Endothelial cell of umbilical vein (primary cell): ENCODE results near the gene AP1G1. TPM values are rescaled to one million over a fixed set of nuclear protein-coding genes. Genes with fewer than 3 reads are reported as not detected.

ENCODE experiments used
- BruUV-seq: library from RNA; stranded (reverse); fragments of 400-500 nt; replicated peaks from 2 replicates; lab custom pipeline; 2021; lab: Mats Ljungman, UMichigan
- CTCF ChIA-PET: fragments of 300-600, 350-600 bp; sonication (Branson Sonifier 250); formaldehyde crosslinking; loops from one replicate; lab custom pipeline; 2021; ENCODE audit warnings: antibody characterized with exemption, inconsistent platforms; lab: Charles Lee
- POLR2A ChIA-PET: fragments of 300-600, 350-600 bp; sonication (Branson Sonifier 250); formaldehyde crosslinking; loops from one replicate; lab custom pipeline; 2021; ENCODE audit warnings: antibody characterized with exemption, inconsistent platforms; lab: Charles Lee
- DNase-seq: peaks from one replicate; pipeline ENCODE4 v3.0.0-alpha.2; 2011; ENCODE audit warnings: low read depth, low spot score
- FAIRE-seq: peaks from 2 replicates; lab custom pipeline; 2011; peaks lifted over from hg19 to GRCh38; lab: Jason Lieb, UNC
- H2AFZ ChIP-seq: 2 replicates; pipeline ENCODE4 v1.6.0; 2012; ENCODE audit warnings: low read depth, low read length, control low read depth, inconsistent platforms
- H3K27ac ChIP-seq: 2 replicates; pipeline ENCODE4 v1.5.1; 2011; ENCODE audit warnings: low read depth, mild to moderate bottlenecking, control low read depth, low read length, moderate library complexity; ENCODE audit not compliant: insufficient read depth
- H3K27me3 ChIP-seq, 2 experiments: 2 replicates each; pipeline versions ENCODE4 v1.6.0 to v1.6.1; 2011; ENCODE audit warnings: low read length in 2 of 2, mixed read lengths in 1 of 2; ENCODE audit not compliant: control insufficient read depth in 2 of 2, insufficient read depth in 2 of 2
- H3K36me3 ChIP-seq, 2 experiments: 2 replicates in 1 of 2; 3 replicates in 1 of 2; pipeline ENCODE4 v1.5.1; 2011; ENCODE audit warnings: low read length in 2 of 2, mild to moderate bottlenecking in 1 of 2, moderate library complexity in 1 of 2; ENCODE audit not compliant: control insufficient read depth in 2 of 2, insufficient read depth in 2 of 2; ENCODE audit errors: extremely low read depth in 1 of 2
- H3K4me1 ChIP-seq: 3 replicates; pipeline ENCODE4 v1.5.1; 2011; ENCODE audit warnings: mild to moderate bottlenecking, low read length; ENCODE audit not compliant: control insufficient read depth, insufficient read depth; ENCODE audit errors: extremely low read depth
- H3K4me2 ChIP-seq: 2 replicates; pipeline ENCODE4 v1.6.1; 2011; ENCODE audit warnings: low read length, control low read depth, mixed read lengths; ENCODE audit not compliant: insufficient read depth
- H3K4me3 ChIP-seq, 3 experiments: fragments of 200-600 bp in 1 of 3; sonication (generic), shearing (Covaris generic) in 1 of 3; replicated peaks in 1 of 3; 2 replicates each; pipeline ENCODE4 v1.5.1; 2011 to 2016; ENCODE audit warnings: control low read depth in 3 of 3, low read length in 3 of 3, mild to moderate bottlenecking in 2 of 3, inconsistent platforms in 1 of 3, low read depth in 1 of 3, moderate library complexity in 1 of 3; ENCODE audit not compliant: insufficient read depth in 1 of 3
- H3K79me2 ChIP-seq: 2 replicates; pipeline ENCODE4 v1.6.0; 2012; ENCODE audit warnings: low read length, inconsistent platforms; ENCODE audit not compliant: control insufficient read depth, insufficient read depth
- H3K9ac ChIP-seq: replicated peaks from 2 replicates; pipeline ENCODE3; 2011; ENCODE audit warnings: low read length, control low read depth; ENCODE audit not compliant: insufficient read depth; ENCODE audit errors: extremely low read depth
- H3K9me1 ChIP-seq: replicated peaks from 3 replicates; pipeline ENCODE4 v1.6.0; 2011; ENCODE audit warnings: mild to moderate bottlenecking, low read length; ENCODE audit not compliant: control insufficient read depth, insufficient read depth; ENCODE audit errors: extremely low read depth
- H3K9me3 ChIP-seq: replicated peaks from 2 replicates; pipeline ENCODE4 v1.5.1; 2012; ENCODE audit warnings: low read length, inconsistent platforms; ENCODE audit not compliant: control insufficient read depth, insufficient read depth
- H4K20me1 ChIP-seq: replicated peaks from 2 replicates; pipeline ENCODE3; 2011; ENCODE audit warnings: mild to moderate bottlenecking, low read length; ENCODE audit not compliant: control insufficient read depth, insufficient read depth; ENCODE audit errors: extremely low read depth
- CTCF ChIP-seq, 2 donors: IDR thresholded peaks; 1 replicate in 1 of 2; 2 replicates in 1 of 2; pipeline ENCODE4 v1.5.1; 2011; ENCODE audit warnings: low read length in 2 of 2, mild to moderate bottlenecking in 2 of 2, moderate library complexity in 2 of 2, control low read depth in 1 of 2, inconsistent platforms in 1 of 2, low read depth in 1 of 2; ENCODE audit not compliant: insufficient read depth in 1 of 2; ENCODE audit errors: extremely low read depth in 1 of 2
- EZH2 ChIP-seq: IDR thresholded peaks from 2 replicates; pipeline ENCODE4 v1.6.1; 2012; ENCODE audit warnings: borderline replicate concordance, low read depth, mild to moderate bottlenecking, moderate library complexity, low read length, inconsistent platforms; ENCODE audit not compliant: severe bottlenecking
- FOS ChIP-seq: IDR thresholded peaks from 2 replicates; pipeline ENCODE4 v1.6.1; 2011; ENCODE audit warnings: mild to moderate bottlenecking, low read length, moderate library complexity, borderline replicate concordance; ENCODE audit not compliant: insufficient read depth
- GATA2 ChIP-seq: IDR thresholded peaks from 2 replicates; pipeline ENCODE4 v1.7.0; 2011; ENCODE audit warnings: low read depth, mild to moderate bottlenecking, moderate library complexity, mixed read lengths, low read length; ENCODE audit not compliant: insufficient read length, insufficient read depth
- JUN ChIP-seq: IDR thresholded peaks from 2 replicates; pipeline ENCODE4 v1.6.1; 2011; ENCODE audit warnings: borderline replicate concordance, low read depth; ENCODE audit not compliant: insufficient read length, insufficient read depth
- MAX ChIP-seq: IDR thresholded peaks from 2 replicates; pipeline ENCODE4 v1.6.1; 2011; ENCODE audit not compliant: insufficient read depth, insufficient read length
- MYC ChIP-seq: IDR thresholded peaks from one replicate; pipeline ENCODE4 v1.6.1; 2011; ENCODE audit warnings: mild to moderate bottlenecking, low read depth, low read length
- POLR2A ChIP-seq: IDR thresholded peaks from 2 replicates; pipeline ENCODE4 v1.6.1; 2012; ENCODE audit warnings: low read depth, mild to moderate bottlenecking, control low read depth, low read length
- POLR2AphosphoS5 ChIP-seq: IDR thresholded peaks from 2 replicates; pipeline ENCODE4 v1.6.1; 2012; ENCODE audit warnings: low read depth, mild to moderate bottlenecking, control low read depth, low read length, moderate library complexity; ENCODE audit not compliant: insufficient read depth
- dilution Hi-C: fragments of 300-500 bp; cut with MboI; formaldehyde crosslinking; loops from one replicate; pipeline ENCODE4 v1.15.0; 2019; ENCODE audit warnings: low sequenced_read_pairs; ENCODE audit not compliant: extremely low pct_ligation_motif_present
- intact Hi-C: fragments of 100-400 bp; cut with micrococcal nuclease; formaldehyde crosslinking; loops from one replicate; pipeline ENCODE4 v1.10.0; 2022
- polyA plus RNA-seq, 4 experiments: library from polyadenylated mRNA; depleted of rRNA in 3 of 4; stranded (reverse) in 3 of 4; unstranded in 1 of 4; fragments of >200 nt; gene quantifications; 2 replicates each; pipeline versions ENCODE4 v1.2.1 to v1.2.3, GENCODE V29; 2011 to 2012; ENCODE audit warnings: missing spikeins in 1 of 4
- total RNA-seq: library from RNA; stranded (reverse); gene quantifications from 2 replicates; pipeline ENCODE4 v1.2.3, GENCODE V29; 2021

Gene AP1G1
- total and polyA plus RNA-seq, 2 donors (not counting 3 experiments of a cell fraction or from before 2014, with no cell fraction given), result 57.4 to 85.3 TPM

GRCh38 chr16:71711789-71712188 lies 96.8 kb downstream of the AP1G1 start:
- Histone ChIP-seq H3K36me3 (peaks cover 2 to 3% of the 10 kb centered on the region in 2 experiments), H3K4me3 (no peak overlapping the region), H3K79me2 (peaks cover 10% of the 10 kb centered on the region), H3K9ac (no peak overlapping the region), H3K4me1 (peaks cover 12% of the 10 kb centered on the region), H3K27ac (no peak overlapping the region), H2AFZ (no peak overlapping the region), H3K4me2 (no peak overlapping the region), H3K9me1 (no peaks in the 10 kb centered on the region), H3K27me3 (no peaks in the 10 kb centered on the region), H3K9me3 (no peaks in the 10 kb centered on the region), H4K20me1 (no peaks in the 10 kb centered on the region)
- CTCF ChIA-PET, result no interaction called here
- DNase-seq (no peak), FAIRE-seq (no peak)
- intact Hi-C loops (no loop called here), dilution Hi-C loops (no loop called here)
- no peak for TF ChIP-seq EZH2
- no peak for TF ChIP-seq MAX
- no peak for TF ChIP-seq JUN
- TF ChIP-seq POLR2A, result no peak
- TF ChIP-seq POLR2AphosphoS5, result no peak
- TF ChIP-seq FOS, result no peak
- TF ChIP-seq CTCF (IDR thresholded peaks at IDR 0.05; ENCODE audit: extremely low read depth in 1 of 2, insufficient read depth in 1 of 2, low read depth in 1 of 2, low read length in 2 of 2), result no peak
- TF ChIP-seq MYC, result no peak
- no peak for TF ChIP-seq GATA2
- BruUV-seq, result no TSS peak
- POLR2A ChIA-PET, result interaction anchor here (0.6 kb wide), 1 partner anchor 15 kb away, joined by 3 read pairs; no protein-coding TSS in a partner anchor
